ENCODE measurements around the gene CDH23.

CDH23 gene

GRCh38 chr10:71466330-71466729, 69.6 kb downstream of the CDH23 start:
- DNase-seq (ENCODE audit: low read depth), result no peak
- TF ChIP-seq, protein P1, sequence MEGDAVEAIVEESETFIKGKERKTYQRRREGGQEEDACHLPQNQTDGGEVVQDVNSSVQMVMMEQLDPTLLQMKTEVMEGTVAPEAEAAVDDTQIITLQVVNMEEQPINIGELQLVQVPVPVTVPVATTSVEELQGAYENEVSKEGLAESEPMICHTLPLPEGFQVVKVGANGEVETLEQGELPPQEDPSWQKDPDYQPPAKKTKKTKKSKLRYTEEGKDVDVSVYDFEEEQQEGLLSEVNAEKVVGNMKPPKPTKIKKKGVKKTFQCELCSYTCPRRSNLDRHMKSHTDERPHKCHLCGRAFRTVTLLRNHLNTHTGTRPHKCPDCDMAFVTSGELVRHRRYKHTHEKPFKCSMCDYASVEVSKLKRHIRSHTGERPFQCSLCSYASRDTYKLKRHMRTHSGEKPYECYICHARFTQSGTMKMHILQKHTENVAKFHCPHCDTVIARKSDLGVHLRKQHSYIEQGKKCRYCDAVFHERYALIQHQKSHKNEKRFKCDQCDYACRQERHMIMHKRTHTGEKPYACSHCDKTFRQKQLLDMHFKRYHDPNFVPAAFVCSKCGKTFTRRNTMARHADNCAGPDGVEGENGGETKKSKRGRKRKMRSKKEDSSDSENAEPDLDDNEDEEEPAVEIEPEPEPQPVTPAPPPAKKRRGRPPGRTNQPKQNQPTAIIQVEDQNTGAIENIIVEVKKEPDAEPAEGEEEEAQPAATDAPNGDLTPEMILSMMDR (IDR thresholded peaks at IDR 0.05; ENCODE audit: insufficient read depth, low read depth, low read length, missing control alignments), result no peak
- no peak overlapping the region for H3K4me3 ChIP-seq (ENCODE audit: low read length)

- DNase-seq (ENCODE audit: low read depth), result peak; percentile 13
Measured at GRCh38 chr10:71467161-71467560, 70.4 kb downstream of the CDH23 start.

GRCh38 chr10:71467569-71468362, 71.0 kb downstream of the CDH23 start:
- no peak for DNase-seq (ENCODE audit: low read depth)
- no peak overlapping the region for H3K4me3 ChIP-seq (ENCODE audit: low read length)
- TF ChIP-seq, protein P1 (IDR thresholded peaks at IDR 0.05; ENCODE audit: insufficient read depth, low read depth, low read length, missing control alignments), result no peak

More at GRCh38 chr10:71467161-71467560, 70.4 kb downstream of the CDH23 start:
- H3K4me3 ChIP-seq (ENCODE audit: low read length), result no peak overlapping the region
- TF ChIP-seq, protein P1 (IDR thresholded peaks at IDR 0.05; ENCODE audit: insufficient read depth, low read depth, low read length, missing control alignments), result no peak

- H3K4me3 ChIP-seq (ENCODE audit: low read length), result no peak overlapping the region
- TF ChIP-seq, protein P1 (IDR thresholded peaks at IDR 0.05; ENCODE audit: insufficient read depth, low read depth, low read length, missing control alignments), result no peak
- no peak for DNase-seq (ENCODE audit: low read depth)
Measured at GRCh38 chr10:71468363-71469094, 71.8 kb downstream of the CDH23 start.

- H3K4me3 ChIP-seq (ENCODE audit: low read length), result no peak overlapping the region
- TF ChIP-seq, protein P1 (IDR thresholded peaks at IDR 0.05; ENCODE audit: insufficient read depth, low read depth, low read length, missing control alignments), result no peak
- DNase-seq (ENCODE audit: low read depth), result no peak
Measured at GRCh38 chr10:71471006-71471405, 74.3 kb downstream of the CDH23 start.

GRCh38 chr10:71471957-71472365, 75.2 kb downstream of the CDH23 start:
- TF ChIP-seq, protein P1 (IDR thresholded peaks at IDR 0.05; ENCODE audit: insufficient read depth, low read depth, low read length, missing control alignments), result no peak
- no peak for DNase-seq (ENCODE audit: low read depth)
- no peak overlapping the region for H3K4me3 ChIP-seq (ENCODE audit: low read length)

Data from epithelial cell of esophagus (primary cell).